ENCODE results near the gene CALU.

GRCh38 chr7:128755819-128756476 lies 16.8 kb downstream of the CALU start:
- TF ChIP-seq CTCF (IDR thresholded peaks at IDR 0.05) = no peak
- no peak for TF ChIP-seq EZH2 (IDR thresholded peaks at IDR 0.05; ENCODE audit: borderline replicate concordance, insufficient read depth, low read depth, low read length, poor library complexity, severe bottlenecking)

All from B cell (primary cell).